PFSK-1 (cell line): Measurements from ENCODE around the gene OSBPL10.

ENCODE experiments used
- POLR2AphosphoS5 ChIP-seq: IDR thresholded peaks from 2 replicates; pipeline ENCODE4 v1.6.1; 2012; ENCODE audit warnings: low read depth, mild to moderate bottlenecking, control low read depth, low read length, moderate library complexity
- SIN3A ChIP-seq: IDR thresholded peaks from 2 replicates; pipeline ENCODE4 v1.6.1; 2012; ENCODE audit warnings: mild to moderate bottlenecking, low read length, moderate library complexity, borderline replicate concordance; ENCODE audit not compliant: insufficient read depth
- TAF1 ChIP-seq: IDR thresholded peaks from 2 replicates; pipeline ENCODE4 v1.6.1; 2012; ENCODE audit warnings: low read length, control low read depth, borderline replicate concordance; ENCODE audit not compliant: insufficient read depth

GRCh38 chr3:31884251-31884650 is 96.8 kb downstream of the OSBPL10 start:
- TF ChIP-seq TAF1 (no peak), SIN3A (no peak), POLR2AphosphoS5 (no peak)
